NCI-H1694 (cell line): Measurements from ENCODE around the gene KDELR1.

Experiments
- DNase-seq: peaks from one replicate; lab custom pipeline; 2025; lab: John Stamatoyannopoulos, UW

Gene KDELR1

DNA sequence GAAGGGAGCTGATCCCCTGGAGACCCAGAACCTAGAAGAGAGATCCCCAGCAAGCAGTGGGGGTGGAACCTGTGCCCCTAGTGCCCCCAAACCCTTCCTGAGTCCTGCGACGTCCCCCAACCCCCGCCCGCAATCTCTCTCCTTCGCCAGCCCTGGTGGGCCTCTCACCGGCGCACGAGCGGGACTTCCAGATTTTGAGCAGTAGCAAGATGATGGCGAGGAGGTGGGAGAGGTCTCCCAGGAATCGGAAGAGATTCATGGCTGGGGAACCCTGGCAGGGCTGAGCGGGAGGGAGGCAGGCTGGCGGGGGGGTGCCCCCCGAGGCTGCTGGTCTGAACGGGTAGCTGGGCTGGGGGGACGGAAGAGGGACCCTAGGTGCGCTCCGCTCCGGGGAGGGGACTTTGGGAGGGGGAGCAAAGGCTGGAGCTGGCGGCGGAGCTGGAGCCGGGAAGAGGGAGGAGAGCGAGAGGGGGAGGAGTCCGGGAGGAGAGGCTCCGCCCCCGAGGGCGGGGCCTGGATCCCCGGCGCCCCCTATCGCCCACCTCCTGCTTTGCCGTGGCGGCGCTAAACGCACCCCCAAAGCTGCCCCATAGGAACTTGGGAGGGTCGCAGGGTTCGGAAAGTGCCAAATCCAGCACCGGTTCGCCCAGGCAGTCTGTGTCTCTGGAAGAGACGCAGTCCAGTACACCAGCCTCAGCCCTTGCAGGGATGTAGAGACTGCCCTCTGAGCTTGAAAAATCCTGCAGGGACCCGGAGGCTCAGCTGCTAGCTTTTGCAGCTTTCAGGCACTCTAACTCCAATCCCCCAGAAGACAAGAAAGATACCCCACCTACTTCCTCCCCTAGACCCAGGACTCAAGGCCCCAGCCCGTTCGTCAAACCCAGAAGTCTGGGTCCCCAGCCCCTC, at the start of gene KDELR1:
Gene KDELR1, minus strand, starts transcription at position 452 of the 906 bp plus-strand sequence. Its CDS starts 193 bp downstream, at position 259.
- peak; percentile 60 for DNase-seq

DNA sequence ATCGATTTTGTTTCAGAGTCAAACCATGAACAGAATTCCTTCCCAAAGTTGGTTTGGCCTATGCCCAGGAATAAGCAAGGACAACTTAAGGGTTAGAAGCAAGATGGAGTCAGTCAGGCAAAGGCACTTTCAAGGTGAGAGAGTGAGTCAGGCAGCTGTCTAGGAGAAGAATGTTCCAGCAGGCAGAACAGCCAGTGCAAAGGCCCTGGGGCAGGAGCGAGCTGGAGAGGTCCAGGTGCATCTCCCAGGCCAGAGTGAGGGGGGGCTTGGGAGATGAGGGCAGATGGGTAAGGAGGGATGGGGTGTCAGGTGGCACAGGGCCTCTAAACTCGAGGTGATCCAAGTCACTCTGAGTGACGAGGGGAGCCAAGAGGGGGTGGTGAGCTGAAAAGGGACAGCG, 45.2 kb upstream of the KDELR1 start:
- DNase-seq = no peak

GRCh38 chr19:48433337-48433736, 42.0 kb upstream of the KDELR1 start:
- no peak for DNase-seq

GRCh38 chr19:48428670-48429069, 37.3 kb upstream of the KDELR1 start:
- no peak for DNase-seq

- no peak for DNase-seq
These were observed 33.4 kb upstream of the KDELR1 start for GRCh38 chr19:48424694-48425219.

DNA sequence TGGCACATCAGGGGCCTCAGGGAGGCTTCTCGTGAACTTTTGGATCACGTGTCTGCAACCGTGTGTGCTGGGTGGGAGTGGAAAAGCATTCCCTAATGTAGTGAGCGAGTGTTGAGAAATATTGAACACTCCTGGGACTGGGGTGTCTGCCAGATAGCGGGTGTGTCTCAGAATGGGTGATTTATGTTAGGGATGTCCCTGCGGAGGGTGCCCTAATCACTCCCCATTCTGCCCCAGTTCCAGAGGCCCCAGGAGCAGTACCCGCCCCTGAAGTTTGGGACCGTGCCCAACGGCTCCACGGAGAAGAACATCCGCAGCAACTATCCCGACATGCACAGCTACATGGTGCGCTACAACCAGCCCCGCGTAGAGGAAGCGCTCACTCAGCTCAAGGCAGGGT, 30.2 kb upstream of the KDELR1 start:
- no peak for DNase-seq

DNA sequence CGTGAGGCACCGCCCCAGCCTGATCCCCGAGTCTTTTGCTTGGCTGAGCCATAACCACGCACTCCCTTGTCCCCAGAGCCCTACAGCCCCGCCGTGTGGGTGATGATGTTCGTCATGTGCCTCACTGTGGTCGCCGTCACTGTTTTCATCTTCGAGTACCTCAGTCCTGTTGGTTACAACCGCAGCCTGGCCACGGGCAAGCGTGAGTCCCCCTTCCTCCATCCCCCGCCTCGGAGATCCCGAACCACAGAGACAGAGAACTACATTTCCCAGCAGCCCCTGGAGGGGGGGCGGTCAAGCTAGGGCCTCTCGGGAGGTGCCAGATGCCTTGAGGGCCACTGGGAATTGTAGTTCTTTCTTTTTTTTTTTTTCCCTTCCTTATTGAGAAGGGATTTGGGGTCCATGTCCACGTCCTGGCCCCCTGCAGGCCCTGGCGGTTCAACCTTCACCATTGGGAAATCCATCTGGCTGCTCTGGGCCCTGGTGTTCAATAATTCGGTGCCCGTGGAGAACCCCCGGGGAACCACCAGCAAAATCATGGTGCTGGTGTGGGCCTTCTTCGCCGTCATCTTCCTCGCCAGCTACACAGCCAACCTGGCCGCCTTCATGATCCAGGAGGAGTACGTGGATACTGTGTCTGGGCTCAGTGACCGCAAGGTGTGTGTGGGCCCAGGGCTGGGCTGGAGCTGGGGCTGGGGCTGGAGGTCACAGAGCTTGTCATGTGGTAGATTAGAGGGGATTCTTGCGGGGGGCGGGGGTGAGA, 28.0 kb upstream of the KDELR1 start:
- no peak for DNase-seq

GRCh38 chr19:48418317-48419064, 27.1 kb upstream of the KDELR1 start:
- DNase-seq = no peak

DNA sequence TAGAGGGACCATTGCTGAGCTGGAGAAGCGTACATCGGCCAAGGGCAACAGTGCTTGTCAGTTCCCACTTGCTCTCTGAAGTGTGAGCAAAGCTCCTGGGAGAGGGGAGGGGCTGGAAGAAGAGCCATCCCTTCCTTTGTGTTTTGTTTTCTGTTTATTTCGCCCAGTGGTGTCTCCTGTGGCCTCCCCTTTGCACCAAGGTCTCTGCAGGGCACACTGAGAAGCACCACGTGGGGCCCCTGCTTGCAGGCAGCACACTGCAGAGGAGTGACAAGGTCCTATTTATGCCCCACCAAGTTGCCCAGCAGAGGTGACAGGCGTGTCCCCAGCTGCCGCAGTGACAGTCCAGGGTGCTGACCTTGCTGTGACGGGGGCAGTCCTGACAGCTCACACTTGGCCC, 26.1 kb upstream of the KDELR1 start:
- no peak for DNase-seq

DNA sequence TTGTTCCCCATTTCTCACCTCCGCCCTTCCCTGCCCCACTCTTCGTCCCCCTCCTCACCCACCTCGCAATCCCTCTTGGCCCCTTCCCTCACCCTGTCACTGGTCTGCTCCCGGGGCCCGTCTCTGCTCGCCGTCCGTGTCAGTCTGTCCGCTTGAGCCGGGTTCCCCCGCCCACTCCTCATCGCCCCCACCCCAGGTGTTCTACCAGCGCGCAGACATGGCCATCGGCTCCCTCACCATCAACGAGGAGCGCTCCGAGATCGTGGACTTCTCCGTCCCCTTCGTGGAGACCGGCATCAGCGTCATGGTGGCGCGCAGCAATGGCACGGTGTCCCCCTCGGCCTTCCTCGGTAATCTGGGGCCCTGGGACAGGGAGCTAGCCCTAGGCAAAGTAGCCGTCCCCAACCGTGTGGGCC, 24.5 kb upstream of the KDELR1 start:
- DNase-seq = no peak

- no peak for DNase-seq
These were observed 24.0 kb upstream of the KDELR1 start for GRCh38 chr19:48415395-48415794.

- DNase-seq = no peak
These were observed 22.7 kb upstream of the KDELR1 start for GRCh38 chr19:48413879-48414587.

DNA sequence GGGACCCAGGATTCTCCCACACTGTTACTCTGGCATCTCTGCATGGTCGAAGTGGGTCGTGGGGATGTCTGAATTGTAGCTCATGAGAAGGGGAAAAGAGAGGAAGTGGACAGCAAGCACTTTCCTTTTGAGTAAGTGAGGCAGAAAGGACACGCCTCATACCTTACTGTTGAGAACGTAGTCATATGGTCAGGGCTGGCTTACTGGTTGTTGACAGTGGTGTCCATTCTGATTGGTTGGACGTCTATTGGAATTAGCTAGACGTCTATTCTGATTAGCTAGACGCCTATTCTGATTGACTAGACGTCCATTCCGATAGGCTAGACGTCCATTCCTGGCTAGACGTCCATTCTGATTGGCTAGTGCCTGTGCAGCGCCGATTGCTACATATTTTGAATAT, 14.5 kb upstream of the KDELR1 start:
- DNase-seq = no peak

DNA sequence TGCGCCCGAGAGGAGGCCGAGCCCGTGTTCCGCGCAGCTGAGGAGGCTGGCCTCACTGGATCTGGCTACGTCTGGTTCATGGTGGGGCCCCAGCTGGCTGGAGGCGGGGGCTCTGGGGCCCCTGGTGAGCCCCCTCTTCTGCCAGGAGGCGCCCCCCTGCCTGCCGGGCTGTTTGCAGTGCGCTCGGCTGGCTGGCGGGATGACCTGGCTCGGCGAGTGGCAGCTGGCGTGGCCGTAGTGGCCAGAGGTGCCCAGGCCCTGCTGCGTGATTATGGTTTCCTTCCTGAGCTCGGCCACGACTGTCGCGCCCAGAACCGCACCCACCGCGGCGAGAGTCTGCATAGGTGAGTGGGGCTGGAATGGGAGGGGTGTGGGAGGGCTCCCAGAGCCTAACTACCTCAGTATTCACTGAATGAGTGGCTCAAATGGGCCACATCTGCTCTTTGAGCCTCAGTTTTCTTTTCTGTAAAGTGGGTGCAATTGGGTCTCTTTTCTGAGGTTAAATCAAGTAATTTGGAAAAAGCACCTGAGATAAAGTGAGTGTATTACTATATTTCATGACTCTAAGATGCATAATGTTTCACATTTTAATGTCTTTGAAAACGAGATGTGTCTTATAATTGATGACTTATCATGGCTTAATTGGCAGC, 13.8 kb upstream of the KDELR1 start:
- DNase-seq = no peak

- DNase-seq = peak; percentile 69
These were observed 12.3 kb upstream of the KDELR1 start for GRCh38 chr19:48403606-48404005.

GRCh38 chr19:48401287-48401686, 9.9 kb upstream of the KDELR1 start:
- DNase-seq = no peak

- no peak for DNase-seq
These were observed 8.8 kb upstream of the KDELR1 start for GRCh38 chr19:48400018-48400742.

DNA sequence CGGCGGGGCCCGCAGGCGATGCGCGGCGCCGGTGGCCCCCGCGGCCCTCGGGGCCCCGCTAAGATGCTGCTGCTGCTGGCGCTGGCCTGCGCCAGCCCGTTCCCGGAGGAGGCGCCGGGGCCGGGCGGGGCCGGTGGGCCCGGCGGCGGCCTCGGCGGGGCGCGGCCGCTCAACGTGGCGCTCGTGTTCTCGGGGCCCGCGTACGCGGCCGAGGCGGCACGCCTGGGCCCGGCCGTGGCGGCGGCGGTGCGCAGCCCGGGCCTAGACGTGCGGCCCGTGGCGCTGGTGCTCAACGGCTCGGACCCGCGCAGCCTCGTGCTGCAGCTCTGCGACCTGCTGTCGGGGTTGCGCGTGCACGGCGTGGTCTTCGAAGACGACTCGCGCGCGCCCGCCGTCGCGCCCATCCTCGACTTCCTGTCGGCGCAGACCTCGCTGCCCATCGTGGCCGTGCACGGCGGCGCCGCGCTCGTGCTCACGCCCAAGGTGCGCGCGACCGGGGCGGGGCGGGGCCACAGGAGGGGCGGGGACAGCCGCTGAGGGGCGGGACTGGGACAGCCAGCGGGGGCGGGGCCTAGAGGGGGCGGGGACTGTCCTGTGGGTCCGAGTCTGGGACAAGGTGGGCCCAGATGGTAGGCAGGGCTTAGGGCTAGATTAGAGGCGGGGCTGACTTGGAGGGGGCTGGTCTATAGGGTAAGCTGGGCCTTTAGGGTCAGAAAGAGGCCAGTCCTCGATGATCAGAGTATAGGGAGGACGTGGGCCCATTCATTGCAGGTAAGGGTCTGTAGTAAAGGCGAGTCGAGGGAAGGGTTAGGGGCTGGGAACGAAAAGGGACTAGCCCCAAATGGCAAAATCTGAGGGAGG, 7.3 kb upstream of the KDELR1 start:
- DNase-seq = peak; percentile 71

- DNase-seq = no peak
These were observed 6.7 kb upstream of the KDELR1 start for GRCh38 chr19:48398102-48398374.
